HCT116 (cell line): Measurements from ENCODE around the gene ADGRA1. TPM values are rescaled to one million over a fixed set of nuclear protein-coding genes. Genes with fewer than 3 reads are reported as not detected.

Experiments used
- ATAC-seq: fragments of 200-7000 bp; cut with Tn5 transposase; 2 replicates; pipeline ENCODE4 v1.9.1; 2020; ENCODE audit warnings: mild to moderate bottlenecking, moderate library complexity
- BruUV-seq: library from RNA; stranded (reverse); fragments of 400-500 nt; replicated peaks from 2 replicates; lab custom pipeline; 2021; lab: Mats Ljungman, UMichigan
- CTCF ChIA-PET: fragments of 300-600 bp; sonication (Branson Sonifier 250); formaldehyde crosslinking; loops from one replicate; lab custom pipeline; 2021; ENCODE audit warnings: antibody characterized with exemption; lab: Charles Lee
- POLR2A ChIA-PET: fragments of 300-600, 350-600 bp; sonication (Branson Sonifier 250); formaldehyde crosslinking; loops from one replicate; lab custom pipeline; 2021; ENCODE audit warnings: antibody characterized with exemption; lab: Charles Lee
- RAD21 ChIA-PET, 2 experiments: fragments of 300-600 bp; sonication (Branson Sonifier 250); formaldehyde crosslinking; loops; one replicate each; lab custom pipeline; 2023; ENCODE audit warnings: low total read pairs in 2 of 2; ENCODE audit not compliant: uncharacterized antibody in 2 of 2, unreplicated experiment in 2 of 2, low non-redundant PET in 1 of 2; lab: Charles Lee
- DNase-seq: peaks from one replicate; pipeline ENCODE4 v3.0.0-alpha.2; 2010; ENCODE audit warnings: low read depth, low spot score
- H2AFZ ChIP-seq: fragments of 200-600 bp; shearing (Covaris generic), sonication (generic); 2 replicates; pipeline ENCODE4 v1.6.1; 2017; ENCODE audit warnings: low read depth, mixed run types, mixed read lengths, antibody characterized with exemption, low read length; ENCODE audit not compliant: poor library complexity, severe bottlenecking
- H3K27ac ChIP-seq: 2 replicates; pipeline ENCODE4 v1.5.1; 2012; ENCODE audit warnings: low read depth, low read length
- H3K27me3 ChIP-seq: fragments of 200-600 bp; sonication (generic); 2 replicates; pipeline ENCODE4 v1.6.1; 2016; ENCODE audit warnings: mixed run types, low read length, mixed read lengths; ENCODE audit not compliant: insufficient read depth
- H3K36me3 ChIP-seq, 2 experiments: fragments of 200-500 bp in 1 of 2; fragments of 200-600 bp in 1 of 2; sonication (Bioruptor generic) in 1 of 2; sonication (generic) in 1 of 2; 2 replicates each; pipeline versions ENCODE4 v1.5.1 to v1.6.1; 2014 to 2016; ENCODE audit warnings: low read length in 2 of 2, inconsistent platforms in 1 of 2, mixed read lengths in 1 of 2, mixed run types in 1 of 2; ENCODE audit not compliant: insufficient read depth in 2 of 2, control insufficient read depth in 1 of 2
- H3K4me1 ChIP-seq, 2 experiments: fragments of 200-600 bp in 1 of 2; sonication (generic) in 1 of 2; 2 replicates each; pipeline versions ENCODE4 v1.5.1 to v1.6.1; 2012 to 2017; ENCODE audit warnings: low read length in 2 of 2, inconsistent platforms in 1 of 2, mild to moderate bottlenecking in 1 of 2, mixed read lengths in 1 of 2, mixed run types in 1 of 2, moderate library complexity in 1 of 2; ENCODE audit not compliant: insufficient read depth in 2 of 2, control insufficient read depth in 1 of 2
- H3K4me2 ChIP-seq: fragments of 200-600 bp; sonication (generic); 2 replicates; pipeline ENCODE4 v1.6.1; 2017; ENCODE audit warnings: mixed run types, low read length, mixed read lengths
- H3K4me3 ChIP-seq, 2 experiments: fragments of 200-600 bp in 1 of 2; sonication (generic) in 1 of 2; replicated peaks in 1 of 2; 2 replicates each; pipeline ENCODE4 v1.5.1; 2011 to 2016; ENCODE audit warnings: low read length in 2 of 2, control low read depth in 1 of 2, low read depth in 1 of 2, mild to moderate bottlenecking in 1 of 2, mixed read lengths in 1 of 2, mixed run types in 1 of 2
- H3K79me2 ChIP-seq: fragments of 200-600 bp; sonication (generic); 2 replicates; pipeline ENCODE4 v1.6.1; 2017; ENCODE audit warnings: mild to moderate bottlenecking, mixed run types, low read length, moderate library complexity, mixed read lengths; ENCODE audit not compliant: insufficient read depth
- H3K9ac ChIP-seq: fragments of 200-600 bp; sonication (generic); 2 replicates; pipeline ENCODE4 v1.6.1; 2016; ENCODE audit warnings: low read length, mixed read lengths
- H3K9me2 ChIP-seq: fragments of 200-600 bp; sonication (generic), shearing (Covaris generic); 2 replicates; pipeline ENCODE4 v1.6.1; 2017; ENCODE audit warnings: mixed run types, mild to moderate bottlenecking, moderate library complexity; ENCODE audit not compliant: insufficient read depth
- H3K9me3 ChIP-seq, 2 experiments: fragments of 200-500 bp in 1 of 2; fragments of 200-600 bp in 1 of 2; sonication (Bioruptor generic) in 1 of 2; sonication (generic) in 1 of 2; 2 replicates each; pipeline ENCODE4 v1.6.1; 2014 to 2017; ENCODE audit warnings: low read length in 2 of 2, mixed read lengths in 2 of 2, inconsistent platforms in 1 of 2, low read depth in 1 of 2, mild to moderate bottlenecking in 1 of 2, mixed run types in 1 of 2, moderate library complexity in 1 of 2; ENCODE audit not compliant: control insufficient read depth in 1 of 2, insufficient read depth in 1 of 2
- H4K20me1 ChIP-seq: fragments of 200-600 bp; sonication (generic), shearing (Covaris generic); 2 replicates; pipeline ENCODE4 v1.6.1; 2017; ENCODE audit warnings: mixed run types, mild to moderate bottlenecking, moderate library complexity; ENCODE audit not compliant: insufficient read depth
- CBX3 ChIP-seq: IDR thresholded peaks from 2 replicates; pipeline ENCODE4 v1.6.1; 2012; ENCODE audit warnings: low read depth
- CTCF ChIP-seq, 3 experiments: fragments of 200-600 bp in 1 of 3; sonication (generic) in 1 of 3; IDR thresholded peaks in 2 of 3; conservative IDR thresholded peaks in 1 of 3; 2 replicates each; pipeline ENCODE4 v1.5.1; 2012 to 2017; ENCODE audit warnings: low read depth in 2 of 3, low read length in 2 of 3, antibody characterized with exemption in 1 of 3, borderline replicate concordance in 1 of 3, control low read depth in 1 of 3, mild to moderate bottlenecking in 1 of 3, mixed read lengths in 1 of 3, mixed run types in 1 of 3, moderate library complexity in 1 of 3; ENCODE audit not compliant: insufficient read depth in 1 of 3
- EGR1 ChIP-seq: IDR thresholded peaks from 2 replicates; pipeline ENCODE4 v1.6.1; 2012; ENCODE audit warnings: low read depth
- ELF1 ChIP-seq: IDR thresholded peaks from 2 replicates; pipeline ENCODE4 v1.6.1; 2012; ENCODE audit warnings: low read depth, borderline replicate concordance
- POLR2AphosphoS5 ChIP-seq: IDR thresholded peaks from 2 replicates; pipeline ENCODE4 v1.6.1; 2011; ENCODE audit warnings: mild to moderate bottlenecking, low read depth, low read length, moderate library complexity
- RAD21 ChIP-seq: IDR thresholded peaks from 2 replicates; pipeline ENCODE4 v1.6.1; 2012; ENCODE audit warnings: low read depth, mild to moderate bottlenecking
- REST ChIP-seq: IDR thresholded peaks from 2 replicates; pipeline ENCODE4 v1.6.1; 2012; ENCODE audit warnings: low read depth
- SP1 ChIP-seq: IDR thresholded peaks from 2 replicates; pipeline ENCODE4 v1.6.1; 2012; ENCODE audit warnings: low read depth
- YY1 ChIP-seq: IDR thresholded peaks from 2 replicates; pipeline ENCODE4 v1.6.1; 2011; ENCODE audit warnings: low read length, low read depth, moderate library complexity, mild to moderate bottlenecking; ENCODE audit not compliant: insufficient replicate concordance; ENCODE audit errors: extremely low read depth
- ZBTB33 ChIP-seq: IDR thresholded peaks from 2 replicates; pipeline ENCODE4 v1.6.1; 2011; ENCODE audit warnings: mild to moderate bottlenecking, low read length, moderate library complexity; ENCODE audit not compliant: insufficient replicate concordance; ENCODE audit errors: extremely low read depth
- ZFX ChIP-seq: fragments of 450-650 bp; IDR thresholded peaks from 2 replicates; pipeline ENCODE4 v1.6.1; 2017
- intact Hi-C: fragments of 100-400 bp; cut with micrococcal nuclease; formaldehyde crosslinking; loops from 2 replicates; pipeline ENCODE4 v1.10.0; 2022
- total RNA-seq: library from RNA; stranded (reverse); gene quantifications from one replicate; pipeline ENCODE4 v1.2.1, GENCODE V29; 2021; ENCODE audit not compliant: unreplicated experiment

ADGRA1 gene
- total RNA-seq, 1 experiment from 2014 or later: not detected

- RAD21 ChIA-PET: no interaction called here
- Histone ChIP-seq H3K4me1 (no peaks in the 10 kb centered on the region), H3K79me2 (no peaks in the 10 kb centered on the region), H2AFZ (no peak overlapping the region), H3K36me3 (no peaks in the 10 kb centered on the region), H3K4me2 (no peak overlapping the region), H3K9me3 (no peaks in the 10 kb centered on the region), H3K9me2 (no peaks in the 10 kb centered on the region), H3K9ac (no peak overlapping the region), H4K20me1 (no peaks in the 10 kb centered on the region), H3K4me3 (no peak overlapping the region), H3K27ac (no peak overlapping the region), H3K27me3 (no peaks in the 10 kb centered on the region; the same call in 1 of the 2 replicates)
- ATAC-seq (no peak), DNase-seq (no peak)
- BruUV-seq: no TSS peak
- intact Hi-C loops: no loop called here
- CTCF ChIA-PET: no interaction called here
- POLR2A ChIA-PET: no interaction called here
- TF ChIP-seq ZBTB33 (no peak), EGR1 (no peak), CBX3 (no peak)
Measured at GRCh38 chr10:133060022-133060421, 27.7 kb upstream of the ADGRA1 start.

GRCh38 chr10:133060466-133060865 lies 27.3 kb upstream of the ADGRA1 start:
- POLR2A ChIA-PET: no interaction called here
- Histone ChIP-seq H3K36me3 (no peaks in the 10 kb centered on the region), H3K4me1 (no peaks in the 10 kb centered on the region), H2AFZ (no peak overlapping the region), H4K20me1 (no peaks in the 10 kb centered on the region), H3K4me3 (no peak overlapping the region), H3K27me3 (no peaks in the 10 kb centered on the region; the same call in 1 of the 2 replicates), H3K79me2 (no peaks in the 10 kb centered on the region), H3K9me3 (no peaks in the 10 kb centered on the region), H3K4me2 (no peak overlapping the region), H3K27ac (no peak overlapping the region), H3K9ac (no peak overlapping the region), H3K9me2 (no peaks in the 10 kb centered on the region)
- ATAC-seq: no peak
- no peak for DNase-seq
- intact Hi-C loops: no loop called here
- RAD21 ChIA-PET: no interaction called here
- CTCF ChIA-PET: no interaction called here
- BruUV-seq: no TSS peak
- no peak for TF ChIP-seq REST
- no peak for TF ChIP-seq CBX3
- TF ChIP-seq SP1: no peak
- TF ChIP-seq ELF1: no peak
- TF ChIP-seq RAD21: no peak
- no peak for TF ChIP-seq YY1
- no peak for TF ChIP-seq POLR2AphosphoS5
- TF ChIP-seq ZFX: no peak
- TF ChIP-seq CTCF (IDR thresholded peaks at IDR 0.05 in 2 of 3, conservative IDR thresholded peaks at IDR 0.05 in 1 of 3; ENCODE audit: borderline replicate concordance in 1 of 3, insufficient read depth in 1 of 3, low read depth in 2 of 3, low read length in 2 of 3): no peak
- no peak for TF ChIP-seq EGR1
